CD4-positive, alpha-beta T cell treated with Interleukin-17A for 1 hour (primary cell): ENCODE results near the gene PFAS.
"Not testable (repeated sequence)": the region's sequence is repeated elsewhere in the genome, so short reads cannot be mapped to it uniquely, and the experiment has no call there.

Experiments used
- DNase-seq: peaks from one replicate; pipeline ENCODE4 v3.0.0-alpha.2; 2020

PFAS gene

GRCh38 chr17:8231701-8232100 is 17.4 kb upstream of the PFAS start:
- DNase-seq, result no peak

GRCh38 chr17:8234361-8235270 is 14.5 kb upstream of the PFAS start:
- DNase-seq, result no peak

GRCh38 chr17:8235676-8236075 is 13.4 kb upstream of the PFAS start:
- no peak for DNase-seq

- DNase-seq, result no peak
Measured at GRCh38 chr17:8237175-8237574, 11.9 kb upstream of the PFAS start.

GRCh38 chr17:8237886-8238285 is 11.2 kb upstream of the PFAS start:
- DNase-seq, result no peak

- DNase-seq, result peak; percentile 53
Measured at GRCh38 chr17:8243827-8244226, 5.3 kb upstream of the PFAS start.

GRCh38 chr17:8244768-8245167 is 4.3 kb upstream of the PFAS start:
- no peak for DNase-seq

- DNase-seq, result no peak
Measured at GRCh38 chr17:8249621-8250500, 772 bp downstream of the PFAS start.

GRCh38 chr17:8251411-8251810 is 2.3 kb downstream of the PFAS start:
- DNase-seq, result not testable (repeated sequence)

GRCh38 chr17:8253801-8254200 is 4.7 kb downstream of the PFAS start:
- DNase-seq, result peak; percentile 18

- no peak for DNase-seq
Measured at GRCh38 chr17:8254881-8255280, 5.8 kb downstream of the PFAS start.

GRCh38 chr17:8255499-8255898 is 6.4 kb downstream of the PFAS start:
- DNase-seq, result no peak

GRCh38 chr17:8256291-8256690 is 7.2 kb downstream of the PFAS start:
- no peak for DNase-seq

GRCh38 chr17:8256691-8257090 is 7.6 kb downstream of the PFAS start:
- DNase-seq, result no peak

- no peak for DNase-seq
Measured at GRCh38 chr17:8257801-8258200, 8.7 kb downstream of the PFAS start.

- no peak for DNase-seq
Measured at GRCh38 chr17:8264320-8264719, 15.2 kb downstream of the PFAS start.

GRCh38 chr17:8264836-8265542 is 15.9 kb downstream of the PFAS start:
- no peak for DNase-seq

GRCh38 chr17:8266648-8267479 is 17.8 kb downstream of the PFAS start:
- DNase-seq, result no peak

GRCh38 chr17:8267480-8268147 is 18.5 kb downstream of the PFAS start:
- DNase-seq, result no peak

- DNase-seq, result no peak
Measured at GRCh38 chr17:8268550-8269298, 19.6 kb downstream of the PFAS start.

- DNase-seq, result no peak
Measured at GRCh38 chr17:8272421-8272820, 23.3 kb downstream of the PFAS start.
